Spleen (tissue), 11 donors: ENCODE results near the gene ZIC5. TPM values are rescaled to one million over a fixed set of nuclear protein-coding genes. Genes with fewer than 3 reads are reported as not detected.

Experiments
- DNase-seq: peaks from one replicate; pipeline ENCODE4 v3.0.0-alpha.2; 2020
- H3K27ac ChIP-seq, 8 donors: fragments of 200-600 bp; sonication (generic) in 7 of 8; 1 replicate in 4 of 8; 2 replicates in 4 of 8; pipeline versions ENCODE4 v1.5.0 to v1.8.0; 2016 to 2021; ENCODE audit warnings: inconsistent platforms in 4 of 8, mild to moderate bottlenecking in 4 of 8, moderate library complexity in 1 of 8
- H3K27me3 ChIP-seq, 7 donors: fragments of 200-600 bp; sonication (generic) in 6 of 7; replicated peaks in 1 of 7; 1 replicate in 4 of 7; 2 replicates in 3 of 7; pipeline versions ENCODE4 v1.5.0 to v1.8.0; 2016 to 2021; ENCODE audit warnings: inconsistent platforms in 3 of 7, mild to moderate bottlenecking in 1 of 7
- H3K36me3 ChIP-seq, 6 donors: fragments of 200-600 bp; sonication (generic) in 5 of 6; 1 replicate in 4 of 6; 2 replicates in 2 of 6; pipeline versions ENCODE4 v1.5.0 to v1.8.0; 2016 to 2021; ENCODE audit warnings: inconsistent platforms in 2 of 6
- H3K4me1 ChIP-seq, 6 donors: fragments of 200-600 bp; sonication (generic) in 5 of 6; 1 replicate in 3 of 6; 2 replicates in 3 of 6; pipeline versions ENCODE4 v1.5.0 to v1.8.0; 2016 to 2021; ENCODE audit warnings: inconsistent platforms in 3 of 6
- H3K4me3 ChIP-seq, 8 donors: fragments of 200-600 bp; sonication (generic) in 7 of 8; 1 replicate in 4 of 8; 2 replicates in 4 of 8; pipeline versions ENCODE4 v1.5.0 to v1.8.0; 2016 to 2021; ENCODE audit warnings: inconsistent platforms in 4 of 8, mild to moderate bottlenecking in 4 of 8, moderate library complexity in 2 of 8
- H3K9me3 ChIP-seq, 8 donors: fragments of 200-600 bp; sonication (generic) in 7 of 8; 1 replicate in 4 of 8; 2 replicates in 4 of 8; pipeline versions ENCODE4 v1.5.0 to v1.8.0; 2016 to 2021; ENCODE audit warnings: inconsistent platforms in 4 of 8
- CTCF ChIP-seq, 11 experiments: fragments of 200-600 bp in 7 of 11; fragments of 450-650 bp in 4 of 11; sonication (generic) in 4 of 11; IDR thresholded peaks in 8 of 11; conservative IDR thresholded peaks in 3 of 11; 1 replicate in 7 of 11; 2 replicates in 4 of 11; pipeline versions ENCODE4 v1.4.0 to v1.8.0; 2016 to 2021; ENCODE audit warnings: antibody characterized with exemption in 11 of 11, inconsistent platforms in 4 of 11, mild to moderate bottlenecking in 1 of 11
- POLR2A ChIP-seq, 3 donors: fragments of 450-650 bp; IDR thresholded peaks; one replicate each; pipeline ENCODE4 v1.5.1; 2017; ENCODE audit warnings: antibody characterized with exemption in 3 of 3, mild to moderate bottlenecking in 1 of 3
- POLR2AphosphoS5 ChIP-seq, 3 donors: sonication (generic); formaldehyde crosslinking; IDR thresholded peaks; one replicate each; pipeline ENCODE4 v1.5.1; 2017; ENCODE audit warnings: antibody characterized with exemption in 3 of 3
- WGBS, 5 donors: extraction: QIAGEN DNeasy Blood & Tissue Kit in 3 of 5; methylation state at CpG; one replicate each; pipeline versions ENCODE4 v1.1.5 to v1.1.7; 2013 to 2018; 5-methylcytosine and 5-hydroxymethylcytosine counted together
- intact Hi-C: fragments of 100-400 bp; cut with DNase I; formaldehyde crosslinking; loops from one replicate; pipeline ENCODE4 v1.15.0; 2023; ENCODE audit warnings: low total_unique reads
- polyA plus RNA-seq, 3 donors: library from polyadenylated mRNA; stranded (reverse); fragments of 200-250 nt; gene quantifications; one replicate each; pipeline ENCODE4 v1.2.1, GENCODE V29; 2013
- total RNA-seq, 7 donors: library from RNA; depleted of rRNA in 3 of 7; stranded (reverse); fragments of >200 nt in 3 of 7; fragmentation: NEBNext Ultra II Directional in 4 of 7; extraction: Animal tissue kit (Norgen Biotek cat#: 25700) in 4 of 7; gene quantifications; one replicate each; pipeline versions ENCODE4 v1.1.0 to v1.2.1, GENCODE V29; 2016 to 2021
- donor health status: healthy with polysubstance abuse.
- donor health status: DM: no; HTN: no; CAD: no; lungs with moderate emphysema.
- donor health status: DM: no; HTN: no; CAD: no.
- donor health status: Bipolar disorder and iron deficiency.
- donor health status: healthy.
- donor health status: DM: no; HTN: no; CAD: no.
- donor health status: DM: yes; HTN: yes; CAD: no.

The ZIC5 gene
- total and polyA plus RNA-seq, 10 donors: not detected

- WGBS, 5 donors: 14 to 30% (median 18%) methylated on average over 3 of the region's 3 CpGs
- peaks cover 0 to 34% (median 16%) of the 10 kb centered on the region in 6 donors for H3K4me1 ChIP-seq
- H3K4me3 ChIP-seq: peak overlapping the region in 1 of 8 donors; percentile 35
- H3K36me3 ChIP-seq: no peaks in the 10 kb centered on the region
- H3K9me3 ChIP-seq: peaks cover 0 to 27% (median 0%) of the 10 kb centered on the region in 8 donors
- DNase-seq: no peak
- no peak for TF ChIP-seq CTCF (IDR thresholded peaks at IDR 0.05 in 8 of 11, conservative IDR thresholded peaks at IDR 0.05 in 3 of 11)
- no peak for TF ChIP-seq POLR2A (IDR thresholded peaks at IDR 0.05)
- TF ChIP-seq POLR2AphosphoS5 (IDR thresholded peaks at IDR 0.05): no peak
- peaks cover 24 to 100% (median 97%) of the 10 kb centered on the region in 7 donors for H3K27me3 ChIP-seq
- H3K27ac ChIP-seq: no peak overlapping the region
- intact Hi-C loops: no loop called here
These were observed 23.6 kb upstream of the ZIC5 start for GRCh38 chr13:99995104-99995588.

- Histone ChIP-seq H3K27me3 (peaks cover 24 to 100% (median 98%) of the 10 kb centered on the region in 7 donors), H3K4me1 (peaks cover 0 to 39% (median 21%) of the 10 kb centered on the region in 6 donors), H3K36me3 (no peaks in the 10 kb centered on the region), H3K27ac (no peak overlapping the region), H3K9me3 (peaks cover 0 to 29% (median 0%) of the 10 kb centered on the region in 8 donors), H3K4me3 (no peak overlapping the region)
- TF ChIP-seq CTCF (IDR thresholded peaks at IDR 0.05 in 8 of 11, conservative IDR thresholded peaks at IDR 0.05 in 3 of 11) (no peak), POLR2AphosphoS5 (IDR thresholded peaks at IDR 0.05) (no peak), POLR2A (IDR thresholded peaks at IDR 0.05) (no peak)
- DNase-seq: no peak
- WGBS, 5 donors: 15 to 35% (median 21%) methylated on average over 1 of the region's 1 CpG
- intact Hi-C loops: no loop called here
These were observed 23.1 kb upstream of the ZIC5 start for GRCh38 chr13:99994638-99995020.

- intact Hi-C loops: no loop called here
- Histone ChIP-seq H3K36me3 (no peaks in the 10 kb centered on the region), H3K4me1 (peaks cover 0 to 46% (median 27%) of the 10 kb centered on the region in 6 donors), H3K9me3 (peaks cover 0 to 34% (median 0%) of the 10 kb centered on the region in 8 donors), H3K27me3 (peaks cover 24 to 100% (median 99%) of the 10 kb centered on the region in 7 donors), H3K27ac (no peak overlapping the region), H3K4me3 (no peak overlapping the region)
- TF ChIP-seq POLR2A (IDR thresholded peaks at IDR 0.05) (no peak), POLR2AphosphoS5 (IDR thresholded peaks at IDR 0.05) (no peak), CTCF (IDR thresholded peaks at IDR 0.05 in 8 of 11, conservative IDR thresholded peaks at IDR 0.05 in 3 of 11) (no peak)
- DNase-seq: no peak
- 10 to 15% (median 12%) methylated on average over 9 of the region's 9 CpGs for WGBS, 5 donors
These were observed 22.4 kb upstream of the ZIC5 start for GRCh38 chr13:99993660-99994637.

GRCh38 chr13:99992949-99993351, 21.4 kb upstream of the ZIC5 start:
- Histone ChIP-seq H3K4me3 (no peak overlapping the region), H3K36me3 (no peaks in the 10 kb centered on the region), H3K4me1 (peaks cover 0 to 50% (median 29%) of the 10 kb centered on the region in 6 donors), H3K27me3 (peaks cover 23 to 100% (median 99%) of the 10 kb centered on the region in 7 donors), H3K27ac (no peak overlapping the region), H3K9me3 (peaks cover 0 to 41% (median 0%) of the 10 kb centered on the region in 8 donors)
- 2 to 8% (median 4%) methylated on average over 3 of the region's 3 CpGs for WGBS, 5 donors
- intact Hi-C loops: no loop called here
- TF ChIP-seq CTCF (IDR thresholded peaks at IDR 0.05 in 8 of 11, conservative IDR thresholded peaks at IDR 0.05 in 3 of 11) (no peak), POLR2AphosphoS5 (IDR thresholded peaks at IDR 0.05) (no peak), POLR2A (IDR thresholded peaks at IDR 0.05) (no peak)
- no peak for DNase-seq
